GM12878 (cell line): ENCODE measurements around the gene MAPKAP1. TPM values are rescaled to one million over a fixed set of nuclear protein-coding genes. Genes with fewer than 3 reads are reported as not detected.

Experiments used
- ATAC-seq: fragments of 200-7000 bp; cut with Tn5 transposase; 3 replicates; pipeline ENCODE4 v1.9.1; 2020; ENCODE audit warnings: mild to moderate bottlenecking, moderate library complexity
- BruUV-seq: library from RNA; stranded (reverse); fragments of 400-500 nt; replicated peaks from 2 replicates; lab custom pipeline; 2021; lab: Mats Ljungman, UMichigan
- CTCF ChIA-PET: fragments of 300-600 bp; sonication (Branson Sonifier 250); formaldehyde crosslinking; extraction: SDS; loops from one replicate; lab custom pipeline; 2021; ENCODE audit warnings: inconsistent platforms; lab: Yijun Ruan, JAX
- POLR2A ChIA-PET: fragments of 350-600 bp; formaldehyde crosslinking; extraction: SDS; loops from one replicate; lab custom pipeline; 2021; ENCODE audit warnings: inconsistent platforms; lab: Charles Lee
- RAD21 ChIA-PET: fragments of 300-600 bp; sonication (Branson Sonifier 250); formaldehyde crosslinking; loops from one replicate; lab custom pipeline; 2023; ENCODE audit warnings: antibody characterized with exemption; ENCODE audit not compliant: unreplicated experiment; lab: Charles Lee
- SMC1A ChIA-PET: fragments of 300-600 bp; sonication (Branson Sonifier 250); formaldehyde crosslinking; loops from one replicate; lab custom pipeline; 2023; ENCODE audit not compliant: unreplicated experiment, uncharacterized antibody; lab: Charles Lee
- DNase-seq: peaks from one replicate; pipeline ENCODE4 v3.0.0-alpha.2; 2011; ENCODE audit warnings: low read depth, low spot score
- FAIRE-seq: peaks from 3 replicates; lab custom pipeline; 2011; peaks lifted over from hg19 to GRCh38; lab: Jason Lieb, UNC
- H2AFZ ChIP-seq: 2 replicates; pipeline ENCODE4 v1.6.0; 2011; ENCODE audit warnings: low read depth, low read length, control low read depth; ENCODE audit not compliant: control insufficient read depth
- H3K27ac ChIP-seq: 2 replicates; pipeline ENCODE4 v1.5.1; 2011; ENCODE audit warnings: control low read depth; ENCODE audit not compliant: control insufficient read depth, insufficient read depth
- H3K27me3 ChIP-seq, 2 experiments: replicated peaks in 1 of 2; 2 replicates each; pipeline versions ENCODE4 v1.6.0 to v1.6.1; 2011; ENCODE audit warnings: low read length in 1 of 2; ENCODE audit not compliant: control insufficient read depth in 2 of 2, insufficient read depth in 2 of 2
- H3K36me3 ChIP-seq, 2 experiments: 2 replicates each; pipeline ENCODE4 v1.5.1; 2011; ENCODE audit warnings: low read length in 1 of 2; ENCODE audit not compliant: control insufficient read depth in 2 of 2, insufficient read depth in 2 of 2
- H3K4me1 ChIP-seq: 2 replicates; pipeline ENCODE4 v1.6.1; 2011; ENCODE audit warnings: mild to moderate bottlenecking, low read length, moderate library complexity, mixed read lengths; ENCODE audit not compliant: control insufficient read depth, insufficient read depth
- H3K4me2 ChIP-seq: 2 replicates; pipeline ENCODE4 v1.6.0; 2011; ENCODE audit warnings: control low read depth; ENCODE audit not compliant: control insufficient read depth, insufficient read depth
- H3K4me3 ChIP-seq: fragments of 200-600 bp; sonication (generic); 2 replicates; pipeline ENCODE4 v1.5.1; 2016
- H3K79me2 ChIP-seq: 2 replicates; pipeline ENCODE4 v1.6.0; 2011; ENCODE audit warnings: low read length; ENCODE audit not compliant: control insufficient read depth, insufficient read depth
- H3K9ac ChIP-seq: 2 replicates; pipeline ENCODE4 v1.8.0; 2011; ENCODE audit warnings: low read length, control low read depth, mixed read lengths; ENCODE audit not compliant: control insufficient read depth, insufficient read depth
- H3K9me3 ChIP-seq: replicated peaks from 3 replicates; pipeline ENCODE4 v1.5.1; 2011; ENCODE audit warnings: mild to moderate bottlenecking, low read length; ENCODE audit not compliant: control insufficient read depth, insufficient read depth
- H4K20me1 ChIP-seq: 2 replicates; pipeline ENCODE4 v1.6.0; 2011; ENCODE audit not compliant: control insufficient read depth, insufficient read depth
- ATF7 ChIP-seq: fragments of 450-650 bp; IDR thresholded peaks from 2 replicates; pipeline ENCODE4 v1.6.1; 2016; ENCODE audit warnings: low read depth, mild to moderate bottlenecking
- CBFB ChIP-seq: IDR thresholded peaks from 2 replicates; pipeline ENCODE4 v1.6.1; 2016; ENCODE audit warnings: antibody characterized with exemption, low read depth
- CHD2 ChIP-seq: IDR thresholded peaks from 2 replicates; pipeline ENCODE4 v1.6.1; 2011; ENCODE audit warnings: low read depth, low read length, improper control_type of control experiment, borderline replicate concordance
- GATAD2B ChIP-seq: fragments of 450-650 bp; conservative IDR thresholded peaks from 2 replicates; pipeline ENCODE4 v1.6.1; 2017; ENCODE audit warnings: low read depth, mild to moderate bottlenecking, moderate library complexity
- JUNB ChIP-seq: IDR thresholded peaks from 2 replicates; pipeline ENCODE4 v1.6.1; 2016; ENCODE audit warnings: antibody characterized with exemption, mild to moderate bottlenecking
- KDM1A ChIP-seq: fragments of 200-600 bp; sonication (generic); IDR thresholded peaks from 2 replicates; pipeline ENCODE4 v1.6.1; 2016; ENCODE audit warnings: borderline replicate concordance
- MEF2B ChIP-seq: fragments of 450-650 bp; IDR thresholded peaks from 2 replicates; pipeline ENCODE4 v1.6.1; 2018; ENCODE audit warnings: mild to moderate bottlenecking, moderate library complexity; ENCODE audit not compliant: partially characterized antibody, poor library complexity, severe bottlenecking
- MYB ChIP-seq: fragments of 150-350 bp; IDR thresholded peaks from 2 replicates; pipeline ENCODE4 v1.6.1; 2014; ENCODE audit warnings: mild to moderate bottlenecking, low read depth, low read length, borderline replicate concordance
- NBN ChIP-seq: fragments of 450-650 bp; IDR thresholded peaks from 2 replicates; pipeline ENCODE4 v1.6.1; 2016
- NR2C1 ChIP-seq: fragments of 450-650 bp; IDR thresholded peaks from 2 replicates; pipeline ENCODE4 v1.6.1; 2017; ENCODE audit warnings: antibody characterized with exemption, mild to moderate bottlenecking, moderate library complexity
- SUZ12 ChIP-seq: fragments of 200-600 bp; sonication (generic); IDR thresholded peaks from one replicate; pipeline ENCODE4 v1.6.1; 2018; ENCODE audit warnings: antibody characterized with exemption, mild to moderate bottlenecking; ENCODE audit not compliant: unreplicated experiment
- TARDBP ChIP-seq: IDR thresholded peaks from 2 replicates; pipeline ENCODE4 v1.6.1; 2016; ENCODE audit warnings: borderline replicate concordance
- WGBS: methylation state at CpG from one replicate; pipeline ENCODE4 v1.1.6; 2016; ENCODE audit warnings: low lambda C conversion rate; ENCODE audit not compliant: insufficient replicate concordance, insufficient coverage; ENCODE audit errors: missing lambda C conversion rate; 5-methylcytosine and 5-hydroxymethylcytosine counted together
- in situ Hi-C: fragments of 300-500 bp; cut with MboI; formaldehyde crosslinking; loops from 9 replicates; pipeline ENCODE4 v1.14.3; 2018; ENCODE audit warnings: mixed read lengths
- intact Hi-C: fragments of 100-400 bp; cut with micrococcal nuclease; formaldehyde crosslinking; loops from one replicate; pipeline ENCODE4 v1.14.2; 2022; ENCODE audit not compliant: unreplicated experiment
- polyA plus RNA-seq, 11 experiments: library from polyadenylated mRNA; depleted of rRNA in 4 of 11; unstranded in 6 of 11; stranded (reverse) in 5 of 11; fragments of >200 nt; fragmentation: Nextera tagmentation in 4 of 11; fragmentation: Illumina TruSeq in 1 of 11; extraction: Ambion mirVana in 4 of 11; extraction: Trizol in 1 of 11; gene quantifications; 1 replicate in 1 of 11; 2 replicates in 10 of 11; pipeline versions ENCODE4 v1.2.1 to v1.2.3, GENCODE V29; 2011 to 2016; ENCODE audit warnings: inconsistent platforms in 2 of 11, missing spikeins in 2 of 11, low read depth in 1 of 11
- total RNA-seq, 4 experiments: library from RNA; depleted of rRNA in 3 of 4; stranded (reverse); fragments of >200 nt in 3 of 4; fragmentation: Illumina TruSeq in 1 of 4; extraction: Trizol in 1 of 4; gene quantifications; 2 replicates each; pipeline versions ENCODE4 v1.2.1 to v1.2.3, GENCODE V29; 2013 to 2021
- TF ChIP-seq, protein P1 (sequence below): IDR thresholded peaks from 2 replicates; pipeline ENCODE4 v1.6.1; 2012; ENCODE audit warnings: low read length, inconsistent platforms
- TF ChIP-seq, protein P2 (sequence below): IDR thresholded peaks from 2 replicates; pipeline ENCODE4 v1.6.1; 2011; ENCODE audit warnings: borderline replicate concordance, low read depth, mild to moderate bottlenecking, moderate library complexity, mixed read lengths, low read length; ENCODE audit not compliant: insufficient read depth; ENCODE audit errors: extremely low read length
- TF ChIP-seq, protein P3 (sequence below): fragments of 450-650 bp; formaldehyde crosslinking; IDR thresholded peaks from 2 replicates; pipeline ENCODE4 v1.4.0; 2022; ENCODE audit warnings: mild to moderate bottlenecking, moderate library complexity
- TF ChIP-seq, protein P4 (sequence below): fragments of 450-650 bp; IDR thresholded peaks from 2 replicates; pipeline ENCODE4 v1.6.1; 2017; ENCODE audit warnings: mild to moderate bottlenecking, low read depth, inconsistent platforms; ENCODE audit not compliant: poor library complexity, severe bottlenecking

Gene MAPKAP1
- total and polyA plus RNA-seq, 10 of the 15 experiments (the other 5 are each of a cell fraction or from before 2014, with no cell fraction given): 5.1 to 188 (median 105) TPM

DNA sequence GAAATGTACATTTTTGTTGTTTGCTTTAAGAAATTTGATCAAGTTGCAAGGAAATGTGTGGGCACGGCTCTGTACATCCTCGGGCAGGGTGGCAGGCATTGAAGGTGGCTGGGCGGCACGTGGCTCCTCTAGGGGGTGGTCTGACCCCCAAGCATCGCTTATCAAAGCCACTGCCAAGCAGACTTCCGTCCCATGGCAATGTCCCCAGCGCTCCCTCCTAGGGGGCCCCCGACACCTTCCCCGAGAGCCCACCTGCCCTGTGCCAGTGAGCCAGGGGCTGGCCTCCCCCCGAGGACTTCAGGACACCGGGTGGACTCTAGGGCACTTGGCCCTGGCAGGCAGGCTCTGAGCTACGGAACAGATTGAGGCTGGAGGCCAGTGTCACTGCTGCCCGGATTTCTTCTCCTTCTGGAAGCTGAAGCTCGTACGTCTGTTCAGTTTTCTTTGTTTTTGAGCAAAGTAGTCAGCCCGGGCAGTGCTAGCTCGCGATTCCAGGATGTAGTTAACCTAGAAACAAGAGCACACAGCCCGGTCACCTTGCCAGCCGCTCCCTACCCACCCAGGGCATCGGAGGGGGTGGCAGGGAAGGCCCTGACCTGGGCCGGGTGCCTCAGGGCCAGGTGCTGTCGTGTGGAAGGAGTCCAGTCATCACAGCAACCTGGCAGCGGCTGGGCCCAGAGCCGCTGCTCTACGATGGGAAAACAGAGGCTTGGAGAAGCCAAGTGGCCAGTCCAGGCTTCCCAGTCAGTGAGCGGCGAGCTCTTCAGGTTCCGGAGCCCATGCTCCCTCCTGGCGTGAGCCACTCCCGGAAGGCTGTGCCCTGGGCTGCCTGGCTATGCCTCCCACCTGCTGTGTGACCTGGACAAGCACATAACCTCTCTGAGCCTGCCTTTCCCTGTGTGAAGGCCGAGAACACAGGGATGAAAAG is 268.2 kb downstream of the MAPKAP1 start:
- TF ChIP-seq JUNB (no peak), TARDBP (no peak), MYB (no peak), KDM1A (no peak), SUZ12 (no peak), CBFB (no peak), MEF2B (no peak), CHD2 (no peak), GATAD2B (no peak), NBN (no peak), ATF7 (no peak), NR2C1 (no peak)
- TF ChIP-seq, protein P1, sequence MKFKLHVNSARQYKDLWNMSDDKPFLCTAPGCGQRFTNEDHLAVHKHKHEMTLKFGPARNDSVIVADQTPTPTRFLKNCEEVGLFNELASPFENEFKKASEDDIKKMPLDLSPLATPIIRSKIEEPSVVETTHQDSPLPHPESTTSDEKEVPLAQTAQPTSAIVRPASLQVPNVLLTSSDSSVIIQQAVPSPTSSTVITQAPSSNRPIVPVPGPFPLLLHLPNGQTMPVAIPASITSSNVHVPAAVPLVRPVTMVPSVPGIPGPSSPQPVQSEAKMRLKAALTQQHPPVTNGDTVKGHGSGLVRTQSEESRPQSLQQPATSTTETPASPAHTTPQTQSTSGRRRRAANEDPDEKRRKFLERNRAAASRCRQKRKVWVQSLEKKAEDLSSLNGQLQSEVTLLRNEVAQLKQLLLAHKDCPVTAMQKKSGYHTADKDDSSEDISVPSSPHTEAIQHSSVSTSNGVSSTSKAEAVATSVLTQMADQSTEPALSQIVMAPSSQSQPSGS: no peak
- TF ChIP-seq, protein P2, sequence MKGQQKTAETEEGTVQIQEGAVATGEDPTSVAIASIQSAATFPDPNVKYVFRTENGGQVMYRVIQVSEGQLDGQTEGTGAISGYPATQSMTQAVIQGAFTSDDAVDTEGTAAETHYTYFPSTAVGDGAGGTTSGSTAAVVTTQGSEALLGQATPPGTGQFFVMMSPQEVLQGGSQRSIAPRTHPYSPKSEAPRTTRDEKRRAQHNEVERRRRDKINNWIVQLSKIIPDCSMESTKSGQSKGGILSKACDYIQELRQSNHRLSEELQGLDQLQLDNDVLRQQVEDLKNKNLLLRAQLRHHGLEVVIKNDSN: no peak
- TF ChIP-seq, protein P3, sequence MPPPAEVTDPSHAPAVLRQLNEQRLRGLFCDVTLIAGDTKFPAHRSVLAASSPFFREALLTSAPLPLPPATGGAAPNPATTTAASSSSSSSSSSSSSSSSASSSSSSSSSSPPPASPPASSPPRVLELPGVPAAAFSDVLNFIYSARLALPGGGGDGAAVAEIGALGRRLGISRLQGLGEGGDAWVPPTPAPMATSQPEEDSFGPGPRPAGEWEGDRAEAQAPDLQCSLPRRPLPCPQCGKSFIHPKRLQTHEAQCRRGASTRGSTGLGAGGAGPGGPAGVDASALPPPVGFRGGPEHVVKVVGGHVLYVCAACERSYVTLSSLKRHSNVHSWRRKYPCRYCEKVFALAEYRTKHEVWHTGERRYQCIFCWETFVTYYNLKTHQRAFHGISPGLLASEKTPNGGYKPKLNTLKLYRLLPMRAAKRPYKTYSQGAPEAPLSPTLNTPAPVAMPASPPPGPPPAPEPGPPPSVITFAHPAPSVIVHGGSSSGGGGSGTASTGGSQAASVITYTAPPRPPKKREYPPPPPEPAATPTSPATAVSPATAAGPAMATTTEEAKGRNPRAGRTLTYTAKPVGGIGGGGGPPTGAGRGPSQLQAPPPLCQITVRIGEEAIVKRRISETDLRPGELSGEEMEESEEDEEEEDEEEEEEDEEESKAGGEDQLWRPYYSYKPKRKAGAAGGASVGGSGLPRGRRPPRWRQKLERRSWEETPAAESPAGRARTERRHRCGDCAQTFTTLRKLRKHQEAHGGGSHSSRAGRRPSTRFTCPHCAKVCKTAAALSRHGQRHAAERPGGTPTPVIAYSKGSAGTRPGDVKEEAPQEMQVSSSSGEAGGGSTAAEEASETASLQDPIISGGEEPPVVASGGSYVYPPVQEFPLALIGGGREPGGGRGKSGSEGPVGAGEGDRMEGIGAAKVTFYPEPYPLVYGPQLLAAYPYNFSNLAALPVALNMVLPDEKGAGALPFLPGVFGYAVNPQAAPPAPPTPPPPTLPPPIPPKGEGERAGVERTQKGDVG (CRISPR knock-in tag): no peak
- TF ChIP-seq, protein P4, sequence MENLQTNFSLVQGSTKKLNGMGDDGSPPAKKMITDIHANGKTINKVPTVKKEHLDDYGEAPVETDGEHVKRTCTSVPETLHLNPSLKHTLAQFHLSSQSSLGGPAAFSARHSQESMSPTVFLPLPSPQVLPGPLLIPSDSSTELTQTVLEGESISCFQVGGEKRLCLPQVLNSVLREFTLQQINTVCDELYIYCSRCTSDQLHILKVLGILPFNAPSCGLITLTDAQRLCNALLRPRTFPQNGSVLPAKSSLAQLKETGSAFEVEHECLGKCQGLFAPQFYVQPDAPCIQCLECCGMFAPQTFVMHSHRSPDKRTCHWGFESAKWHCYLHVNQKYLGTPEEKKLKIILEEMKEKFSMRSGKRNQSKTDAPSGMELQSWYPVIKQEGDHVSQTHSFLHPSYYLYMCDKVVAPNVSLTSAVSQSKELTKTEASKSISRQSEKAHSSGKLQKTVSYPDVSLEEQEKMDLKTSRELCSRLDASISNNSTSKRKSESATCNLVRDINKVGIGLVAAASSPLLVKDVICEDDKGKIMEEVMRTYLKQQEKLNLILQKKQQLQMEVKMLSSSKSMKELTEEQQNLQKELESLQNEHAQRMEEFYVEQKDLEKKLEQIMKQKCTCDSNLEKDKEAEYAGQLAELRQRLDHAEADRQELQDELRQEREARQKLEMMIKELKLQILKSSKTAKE: no peak
- H2AFZ ChIP-seq: no peak overlapping the region
- POLR2A ChIA-PET: no interaction called here
- H3K4me1 ChIP-seq: no peaks in the 10 kb centered on the region
- RAD21 ChIA-PET: no interaction called here
- no peak overlapping the region for H3K9ac ChIP-seq
- H3K27me3 ChIP-seq: no peaks in the 10 kb centered on the region
- FAIRE-seq (no peak), DNase-seq (no peak), ATAC-seq (no peak)
- H3K4me2 ChIP-seq: no peak overlapping the region
- no peaks in the 10 kb centered on the region for H4K20me1 ChIP-seq
- no peak overlapping the region for H3K27ac ChIP-seq
- peaks cover 7 to 20% of the 10 kb centered on the region in 2 experiments; a peak in 3 of 4 replicates for H3K36me3 ChIP-seq
- intact Hi-C loops (no loop called here), in situ Hi-C loops (no loop called here)
- no peaks in the 10 kb centered on the region for H3K79me2 ChIP-seq
- SMC1A ChIA-PET: no interaction called here
- CTCF ChIA-PET: no interaction called here
- no peak overlapping the region for H3K4me3 ChIP-seq
- no peaks in the 10 kb centered on the region for H3K9me3 ChIP-seq
- WGBS: 92% methylated on average over 32 of the region's 32 CpGs
- no TSS peak for BruUV-seq
